HG03342 (cell line): ENCODE measurements around the gene UTY.
"Not testable (repeated sequence)": the region's sequence is repeated elsewhere in the genome, so short reads cannot be mapped to it uniquely, and the experiment has no call there.

ENCODE experiments used
- ATAC-seq: cut with Tn5 transposase; IDR thresholded peaks from one replicate; pipeline ENCODE4 v1.9.1; 2021; ENCODE audit warnings: mild to moderate bottlenecking, moderate library complexity; ENCODE audit not compliant: unreplicated experiment

UTY gene

GRCh38 chrY:13312966-13313365 is 166.9 kb downstream of the UTY start:
- ATAC-seq, result no peak

GRCh38 chrY:13307959-13308358 is 171.9 kb downstream of the UTY start:
- no peak for ATAC-seq

- no peak for ATAC-seq
Measured at GRCh38 chrY:13300795-13301194, 179.0 kb downstream of the UTY start.

GRCh38 chrY:13299411-13299810 is 180.4 kb downstream of the UTY start:
- ATAC-seq, result no peak

GRCh38 chrY:13296176-13296890 is 183.5 kb downstream of the UTY start:
- ATAC-seq, result no peak

GRCh38 chrY:13295026-13295425 is 184.8 kb downstream of the UTY start:
- ATAC-seq, result no peak

GRCh38 chrY:13291199-13291598 is 188.6 kb downstream of the UTY start:
- no peak for ATAC-seq

- ATAC-seq, result not testable (repeated sequence)
Measured at GRCh38 chrY:13282151-13283054, 197.4 kb downstream of the UTY start.

- no peak for ATAC-seq
Measured at GRCh38 chrY:13279561-13279960, 200.3 kb downstream of the UTY start.

GRCh38 chrY:13271706-13272105 is 208.1 kb downstream of the UTY start:
- no peak for ATAC-seq

GRCh38 chrY:13253941-13254440 is 225.8 kb downstream of the UTY start:
- not testable (repeated sequence) for ATAC-seq

GRCh38 chrY:13250421-13250820 is 229.4 kb downstream of the UTY start:
- ATAC-seq, result no peak

GRCh38 chrY:13243716-13244115 is 236.1 kb downstream of the UTY start:
- ATAC-seq, result no peak

- no peak for ATAC-seq
Measured at GRCh38 chrY:13233901-13234300, 245.9 kb downstream of the UTY start.

GRCh38 chrY:13233118-13233517 is 246.7 kb downstream of the UTY start:
- ATAC-seq, result no peak

- ATAC-seq, result no peak
Measured at GRCh38 chrY:13227354-13227953, 252.4 kb downstream of the UTY start.

GRCh38 chrY:13210961-13211646 is 268.7 kb downstream of the UTY start:
- ATAC-seq, result no peak

GRCh38 chrY:13205214-13205613 is 274.6 kb downstream of the UTY start:
- ATAC-seq, result no peak
